Measurements from ENCODE around the gene RASL12. TPM values are rescaled to one million over a fixed set of nuclear protein-coding genes. Genes with fewer than 3 reads are reported as not detected.
A peak's percentile ranks its signal among the peaks of the same experiment; 100 is the strongest.

The RASL12 gene
- total RNA-seq, 4 donors from 2014 or later: 2.8 to 32.4 (median 8.9) TPM

GRCh38 chr15:65087411-65087810 lies 19.6 kb upstream of the RASL12 start:
- Histone ChIP-seq H3K4me3 (no peak overlapping the region), H3K27ac (peak overlapping the region; percentile 59 to 89 (median 83)), H3K27me3 (peaks cover 0 to 17% (median 0%) of the 10 kb centered on the region in 4 donors), H3K9me3 (no peaks in the 10 kb centered on the region), H3K36me3 (no peaks in the 10 kb centered on the region), H3K4me1 (peaks cover 35 to 73% (median 42%) of the 10 kb centered on the region in 3 donors)
- intact Hi-C loops (cut with DNase I): no loop called here
- TF ChIP-seq CTCF (IDR thresholded peaks at IDR 0.05): no peak
- TF ChIP-seq POLR2A (IDR thresholded peaks at IDR 0.05): no peak
- no peak for DNase-seq
- 29 to 60% methylated on average over 1 to 2 of the region's 3 CpGs for WGBS, 2 donors

GRCh38 chr15:65086680-65087111 lies 18.9 kb upstream of the RASL12 start:
- Histone ChIP-seq H3K27me3 (peaks cover 0 to 17% (median 0%) of the 10 kb centered on the region in 4 donors), H3K9me3 (no peaks in the 10 kb centered on the region), H3K4me1 (peaks cover 37 to 75% (median 45%) of the 10 kb centered on the region in 3 donors), H3K36me3 (no peaks in the 10 kb centered on the region), H3K27ac (peak overlapping the region; percentile 59 to 89 (median 83)), H3K4me3 (no peak overlapping the region)
- 61% methylated on average over 3 of the region's 6 CpGs; no CpG with 5 or more reads in 1 of the 2 donors for WGBS, 2 donors
- intact Hi-C loops (cut with DNase I): no loop called here
- TF ChIP-seq CTCF (IDR thresholded peaks at IDR 0.05) (peak in 1 of 6 experiments; percentile 6), POLR2A (IDR thresholded peaks at IDR 0.05) (no peak)
- DNase-seq: no peak

- intact Hi-C loops (cut with DNase I): no loop called here
- no peaks in the 10 kb centered on the region for H3K9me3 ChIP-seq
- H3K4me3 ChIP-seq: no peak overlapping the region
- H3K36me3 ChIP-seq: no peaks in the 10 kb centered on the region
- 73 to 83% methylated on average over 1 to 5 of the region's 6 CpGs for WGBS, 2 donors
- peaks cover 37 to 80% (median 45%) of the 10 kb centered on the region in 3 donors for H3K4me1 ChIP-seq
- TF ChIP-seq POLR2A (IDR thresholded peaks at IDR 0.05): no peak
- peak in 2 of 6 experiments; percentile 27 to 32 for TF ChIP-seq CTCF (IDR thresholded peaks at IDR 0.05)
- peaks cover 0 to 17% (median 0%) of the 10 kb centered on the region in 4 donors for H3K27me3 ChIP-seq
- peak overlapping the region; percentile 59 to 89 (median 83) for H3K27ac ChIP-seq
- no peak for DNase-seq
Measured at GRCh38 chr15:65085990-65086679, 18.3 kb upstream of the RASL12 start.

- no peaks in the 10 kb centered on the region for H3K9me3 ChIP-seq
- peaks cover 0 to 17% (median 0%) of the 10 kb centered on the region in 4 donors for H3K27me3 ChIP-seq
- no peaks in the 10 kb centered on the region for H3K36me3 ChIP-seq
- WGBS, 2 donors: 75 to 93% methylated on average over 2 to 4 of the region's 8 CpGs
- no peak overlapping the region for H3K4me3 ChIP-seq
- peaks cover 37 to 85% (median 45%) of the 10 kb centered on the region in 3 donors for H3K4me1 ChIP-seq
- intact Hi-C loops (cut with DNase I): no loop called here
- peak overlapping the region in 3 of 4 donors; percentile 2 to 89 (median 85) for H3K27ac ChIP-seq
- DNase-seq: no peak
- TF ChIP-seq CTCF (IDR thresholded peaks at IDR 0.05) (no peak), POLR2A (IDR thresholded peaks at IDR 0.05) (no peak)
Measured at GRCh38 chr15:65085207-65085753, 17.5 kb upstream of the RASL12 start.

Measured in esophagus squamous epithelium (tissue), 5 donors.